HepG2 (cell line): ENCODE measurements around the gene DCHS2. TPM values are rescaled to one million over a fixed set of nuclear protein-coding genes. Genes with fewer than 3 reads are reported as not detected.
A peak's percentile ranks its signal among the peaks of the same experiment; 100 is the strongest.

ENCODE experiments used
- ATAC-seq: fragments of 200-7000 bp; cut with Tn5 transposase; 3 replicates; pipeline ENCODE4 v1.9.1; 2020; ENCODE audit warnings: mild to moderate bottlenecking, moderate library complexity
- BruUV-seq: library from RNA; stranded (reverse); fragments of 400-500 nt; replicated peaks from 2 replicates; lab custom pipeline; 2021; lab: Mats Ljungman, UMichigan
- CTCF ChIA-PET: fragments of 300-600 bp; formaldehyde crosslinking; extraction: SDS; loops from one replicate; lab custom pipeline; 2021; ENCODE audit warnings: low total read pairs, inconsistent platforms, low intra/inter-chr PET ratio; lab: Yijun Ruan, JAX
- POLR2A ChIA-PET: fragments of 350-600 bp; sonication (Branson Sonifier 250); formaldehyde crosslinking; loops from one replicate; lab custom pipeline; 2020; ENCODE audit warnings: antibody characterized with exemption, inconsistent platforms; lab: Yijun Ruan, JAX
- DNase-seq: peaks from one replicate; pipeline ENCODE4 v3.0.0-alpha.2; 2015; ENCODE audit warnings: low spot score
- FAIRE-seq: peaks from 3 replicates; lab custom pipeline; 2011; peaks lifted over from hg19 to GRCh38; lab: Jason Lieb, UNC
- H2AFZ ChIP-seq: one replicate; pipeline ENCODE4 v1.6.1; 2011; ENCODE audit warnings: low read length, inconsistent platforms
- H3K27ac ChIP-seq: fragments of 300-600 bp; 3 replicates; pipeline ENCODE4 v1.8.0; 2011; ENCODE audit warnings: mixed run types, mild to moderate bottlenecking, mixed read lengths, low read length, inconsistent platforms; ENCODE audit not compliant: insufficient read depth; ENCODE audit errors: extremely low read length
- H3K27me3 ChIP-seq, 2 experiments: fragments of 200-600 bp in 1 of 2; 2 replicates in 1 of 2; 3 replicates in 1 of 2; pipeline versions ENCODE4 v1.6.0 to v1.8.0; 2011; ENCODE audit warnings: low read length in 2 of 2, mild to moderate bottlenecking in 2 of 2, moderate library complexity in 2 of 2, inconsistent platforms in 1 of 2; ENCODE audit not compliant: insufficient read depth in 2 of 2, control insufficient read depth in 1 of 2
- H3K36me3 ChIP-seq, 2 experiments: fragments of 200-600 bp in 1 of 2; replicated peaks in 1 of 2; 2 replicates in 1 of 2; 3 replicates in 1 of 2; pipeline versions ENCODE4 v1.5.1 to v1.8.0; 2011; ENCODE audit warnings: low read length in 2 of 2, inconsistent platforms in 1 of 2; ENCODE audit not compliant: insufficient read depth in 2 of 2, control insufficient read depth in 1 of 2
- H3K4me1 ChIP-seq: 2 replicates; pipeline ENCODE4 v1.5.1; 2012; ENCODE audit warnings: low read length, inconsistent platforms; ENCODE audit not compliant: insufficient read depth
- H3K4me2 ChIP-seq: 2 replicates; pipeline ENCODE4 v1.6.0; 2011; ENCODE audit warnings: low read depth, low read length, inconsistent platforms
- H3K4me3 ChIP-seq, 3 experiments: fragments of 200-600 bp in 1 of 3; sonication (generic), shearing (Covaris generic) in 1 of 3; replicated peaks in 1 of 3; 2 replicates each; pipeline ENCODE4 v1.5.1; 2011 to 2016; ENCODE audit warnings: low read length in 3 of 3, inconsistent platforms in 2 of 3, low read depth in 2 of 3, mild to moderate bottlenecking in 2 of 3, control low read depth in 1 of 3, mixed read lengths in 1 of 3; ENCODE audit not compliant: insufficient read depth in 1 of 3
- H3K79me2 ChIP-seq: one replicate; pipeline ENCODE4 v1.6.1; 2011; ENCODE audit warnings: low read length, inconsistent platforms; ENCODE audit not compliant: insufficient read depth
- H3K9ac ChIP-seq: 2 replicates; pipeline ENCODE4 v1.6.0; 2011; ENCODE audit warnings: mild to moderate bottlenecking, low read depth, low read length, inconsistent platforms; ENCODE audit not compliant: insufficient read depth
- H3K9me3 ChIP-seq: 2 replicates; pipeline ENCODE4 v1.5.1; 2012; ENCODE audit warnings: mild to moderate bottlenecking, low read length
- H4K20me1 ChIP-seq: 2 replicates; pipeline ENCODE4 v1.6.0; 2011; ENCODE audit warnings: inconsistent platforms, mild to moderate bottlenecking, low read length, moderate library complexity; ENCODE audit not compliant: insufficient read depth
- ELF1 ChIP-seq: sonication (generic); formaldehyde crosslinking; IDR thresholded peaks from 2 replicates; pipeline ENCODE4 v1.4.0; 2020; ENCODE audit warnings: missing genetic modification reagents
- FOXO1 ChIP-seq: sonication (generic); formaldehyde crosslinking; IDR thresholded peaks from 2 replicates; pipeline ENCODE4 v1.4.0; 2020; ENCODE audit warnings: missing genetic modification reagents
- MAFK ChIP-seq, 2 experiments: IDR thresholded peaks in 1 of 2; conservative IDR thresholded peaks in 1 of 2; 2 replicates each; pipeline ENCODE4 v1.6.1; 2011; ENCODE audit warnings: improper control_type of control experiment in 2 of 2, low read length in 2 of 2
- MZF1 ChIP-seq: sonication (generic); formaldehyde crosslinking; IDR thresholded peaks from 2 replicates; pipeline ENCODE4 v1.8.1; 2023; ENCODE audit warnings: mild to moderate bottlenecking, missing genetic modification reagents, borderline replicate concordance
- RFX5 ChIP-seq: IDR thresholded peaks from 2 replicates; pipeline ENCODE4 v1.6.1; 2011; ENCODE audit warnings: low read depth, low read length, improper control_type of control experiment
- SUZ12 ChIP-seq: fragments of 150-350 bp; IDR thresholded peaks from 2 replicates; pipeline ENCODE4 v1.6.1; 2014; ENCODE audit warnings: low read depth, low read length
- ZBTB8A ChIP-seq: sonication (generic); formaldehyde crosslinking; IDR thresholded peaks from 2 replicates; pipeline ENCODE4 v1.4.0; 2020; ENCODE audit warnings: mild to moderate bottlenecking, low read depth, missing genetic modification reagents, borderline replicate concordance
- WGBS: methylation state at CpG from one replicate; pipeline ENCODE4 v1.1.6; 2017; ENCODE audit warnings: low lambda C conversion rate; 5-methylcytosine and 5-hydroxymethylcytosine counted together
- in situ Hi-C: cut with HindIII; loops from 2 replicates; pipeline ENCODE4 v1.10.0; 2017; ENCODE audit warnings: low pct_unique_long_range_greater_than_20kb; ENCODE audit not compliant: extremely low pct_ligation_motif_present
- intact Hi-C: fragments of 100-400 bp; cut with micrococcal nuclease; formaldehyde crosslinking; loops from one replicate; pipeline ENCODE4 v1.10.0; 2022; ENCODE audit not compliant: unreplicated experiment
- polyA plus RNA-seq, 8 experiments: library from polyadenylated mRNA; depleted of rRNA in 3 of 8; stranded (reverse) in 7 of 8; unstranded in 1 of 8; fragments of >200 nt; fragmentation: Illumina TruSeq in 4 of 8; extraction: Trizol in 4 of 8; gene quantifications; 2 replicates each; pipeline versions ENCODE4 v1.2.1 to v1.2.3, GENCODE V29; 2011 to 2016; ENCODE audit warnings: low read depth in 4 of 8, missing spikeins in 1 of 8, mixed read lengths in 1 of 8; ENCODE audit not compliant: insufficient read depth in 1 of 8
- total RNA-seq, 5 experiments: library from RNA; depleted of rRNA; stranded (reverse); fragments of >200 nt; fragmentation: Illumina TruSeq; extraction: Trizol; gene quantifications; 2 replicates each; pipeline ENCODE4 v1.2.3, GENCODE V29; 2016; ENCODE audit warnings: low read depth in 1 of 5
- TF ChIP-seq, protein P1 (sequence below): sonication (generic); formaldehyde crosslinking; IDR thresholded peaks from 2 replicates; pipeline ENCODE4 v1.5.0; 2020; ENCODE audit warnings: mild to moderate bottlenecking, missing genetic modification reagents, moderate library complexity
- TF ChIP-seq, protein P2 (sequence below): IDR thresholded peaks from 2 replicates; pipeline ENCODE4 v1.6.1; 2012; ENCODE audit warnings: low read length, improper control_type of control experiment
- TF ChIP-seq, protein P3 (sequence below): sonication (generic); formaldehyde crosslinking; conservative IDR thresholded peaks from 2 replicates; pipeline ENCODE4 v1.8.0; 2022; ENCODE audit warnings: missing genetic modification reagents

Gene DCHS2
- total and polyA plus RNA-seq, 2 of the 13 experiments (the other 11 are each of a cell fraction or from before 2014, with no cell fraction given) = 0.03 TPM; not detected in 1

DNA sequence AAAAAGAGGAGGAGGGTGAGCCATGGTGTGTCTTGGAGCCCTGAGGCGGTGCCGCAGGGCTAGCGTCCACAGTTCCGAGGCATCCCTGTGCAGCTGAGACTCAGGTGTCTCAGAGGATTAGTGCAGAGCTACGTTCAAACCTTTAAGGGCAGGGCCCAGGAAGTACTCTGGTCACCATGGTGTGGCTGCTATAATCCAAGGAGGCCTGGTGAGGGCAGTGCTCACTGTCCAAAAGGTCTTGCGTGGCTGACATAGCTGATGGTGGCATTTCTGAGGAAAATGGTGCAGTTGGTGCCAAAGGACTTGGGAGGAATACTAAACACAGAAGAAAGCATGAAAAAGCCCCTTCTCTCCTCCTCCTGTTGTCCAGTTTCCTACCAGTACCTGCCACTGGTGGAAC lies 146.9 kb downstream of the DCHS2 start:
- no peak overlapping the region for H3K4me3 ChIP-seq
- BruUV-seq = no TSS peak
- H3K4me2 ChIP-seq = no peak overlapping the region
- WGBS = 60% methylated on average over 4 of the region's 6 CpGs
- FAIRE-seq (no peak), DNase-seq (peak; percentile 1), ATAC-seq (peak; percentile 80)
- no peaks in the 10 kb centered on the region for H3K4me1 ChIP-seq
- no peak overlapping the region for H2AFZ ChIP-seq
- TF ChIP-seq, protein P1, sequence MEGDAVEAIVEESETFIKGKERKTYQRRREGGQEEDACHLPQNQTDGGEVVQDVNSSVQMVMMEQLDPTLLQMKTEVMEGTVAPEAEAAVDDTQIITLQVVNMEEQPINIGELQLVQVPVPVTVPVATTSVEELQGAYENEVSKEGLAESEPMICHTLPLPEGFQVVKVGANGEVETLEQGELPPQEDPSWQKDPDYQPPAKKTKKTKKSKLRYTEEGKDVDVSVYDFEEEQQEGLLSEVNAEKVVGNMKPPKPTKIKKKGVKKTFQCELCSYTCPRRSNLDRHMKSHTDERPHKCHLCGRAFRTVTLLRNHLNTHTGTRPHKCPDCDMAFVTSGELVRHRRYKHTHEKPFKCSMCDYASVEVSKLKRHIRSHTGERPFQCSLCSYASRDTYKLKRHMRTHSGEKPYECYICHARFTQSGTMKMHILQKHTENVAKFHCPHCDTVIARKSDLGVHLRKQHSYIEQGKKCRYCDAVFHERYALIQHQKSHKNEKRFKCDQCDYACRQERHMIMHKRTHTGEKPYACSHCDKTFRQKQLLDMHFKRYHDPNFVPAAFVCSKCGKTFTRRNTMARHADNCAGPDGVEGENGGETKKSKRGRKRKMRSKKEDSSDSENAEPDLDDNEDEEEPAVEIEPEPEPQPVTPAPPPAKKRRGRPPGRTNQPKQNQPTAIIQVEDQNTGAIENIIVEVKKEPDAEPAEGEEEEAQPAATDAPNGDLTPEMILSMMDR (CRISPR knock-in tag) = peak; percentile 34; the same call in 1 of the 2 replicates
- no peak for TF ChIP-seq FOXO1 (CRISPR knock-in tag)
- no peaks in the 10 kb centered on the region for H3K36me3 ChIP-seq
- POLR2A ChIA-PET = no interaction called here
- H3K9me3 ChIP-seq = no peaks in the 10 kb centered on the region
- in situ Hi-C loops (no loop called here), intact Hi-C loops (no loop called here)
- CTCF ChIA-PET = no interaction called here
- H4K20me1 ChIP-seq = no peaks in the 10 kb centered on the region
- no peak overlapping the region for H3K9ac ChIP-seq
- H3K79me2 ChIP-seq = no peaks in the 10 kb centered on the region
- no peak overlapping the region for H3K27ac ChIP-seq
- no peaks in the 10 kb centered on the region for H3K27me3 ChIP-seq

DNA sequence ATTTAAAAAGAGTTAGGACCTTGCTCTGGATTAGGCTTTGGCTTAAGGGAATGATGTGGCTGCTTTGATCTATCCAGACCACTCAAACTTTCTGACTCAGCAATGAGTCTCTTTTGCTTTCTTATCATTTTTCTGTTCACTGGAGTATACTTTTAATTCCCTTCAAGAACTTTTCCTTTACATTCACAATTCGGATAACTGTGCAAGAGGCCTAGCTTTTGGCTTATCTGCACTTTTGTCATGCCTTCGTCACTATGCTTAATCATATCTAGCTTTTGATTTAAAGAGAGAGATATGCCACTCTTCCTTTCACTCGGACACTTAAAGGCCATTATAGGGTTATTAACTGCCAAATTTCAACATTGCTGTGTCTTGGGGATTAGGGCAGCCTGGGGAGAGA lies 147.9 kb downstream of the DCHS2 start:
- ATAC-seq = no peak
- BruUV-seq = no TSS peak
- in situ Hi-C loops = no loop called here
- no peaks in the 10 kb centered on the region for H3K79me2 ChIP-seq
- H3K9ac ChIP-seq = no peak overlapping the region
- 7% methylated on average over 3 of the region's 3 CpGs for WGBS
- ChIA-PET CTCF (no interaction called here), POLR2A (no interaction called here)
- no peaks in the 10 kb centered on the region for H3K27me3 ChIP-seq
- no peak overlapping the region for H3K27ac ChIP-seq
- no peak for DNase-seq
- no peak overlapping the region for H2AFZ ChIP-seq
- no peak for FAIRE-seq
- no peaks in the 10 kb centered on the region for H4K20me1 ChIP-seq
- no peaks in the 10 kb centered on the region for H3K4me1 ChIP-seq
- no peak overlapping the region for H3K4me3 ChIP-seq
- H3K9me3 ChIP-seq = no peaks in the 10 kb centered on the region
- no peaks in the 10 kb centered on the region for H3K36me3 ChIP-seq
- intact Hi-C loops = no loop called here
- H3K4me2 ChIP-seq = no peak overlapping the region
- TF ChIP-seq MZF1 = no peak
- TF ChIP-seq, protein P2, sequence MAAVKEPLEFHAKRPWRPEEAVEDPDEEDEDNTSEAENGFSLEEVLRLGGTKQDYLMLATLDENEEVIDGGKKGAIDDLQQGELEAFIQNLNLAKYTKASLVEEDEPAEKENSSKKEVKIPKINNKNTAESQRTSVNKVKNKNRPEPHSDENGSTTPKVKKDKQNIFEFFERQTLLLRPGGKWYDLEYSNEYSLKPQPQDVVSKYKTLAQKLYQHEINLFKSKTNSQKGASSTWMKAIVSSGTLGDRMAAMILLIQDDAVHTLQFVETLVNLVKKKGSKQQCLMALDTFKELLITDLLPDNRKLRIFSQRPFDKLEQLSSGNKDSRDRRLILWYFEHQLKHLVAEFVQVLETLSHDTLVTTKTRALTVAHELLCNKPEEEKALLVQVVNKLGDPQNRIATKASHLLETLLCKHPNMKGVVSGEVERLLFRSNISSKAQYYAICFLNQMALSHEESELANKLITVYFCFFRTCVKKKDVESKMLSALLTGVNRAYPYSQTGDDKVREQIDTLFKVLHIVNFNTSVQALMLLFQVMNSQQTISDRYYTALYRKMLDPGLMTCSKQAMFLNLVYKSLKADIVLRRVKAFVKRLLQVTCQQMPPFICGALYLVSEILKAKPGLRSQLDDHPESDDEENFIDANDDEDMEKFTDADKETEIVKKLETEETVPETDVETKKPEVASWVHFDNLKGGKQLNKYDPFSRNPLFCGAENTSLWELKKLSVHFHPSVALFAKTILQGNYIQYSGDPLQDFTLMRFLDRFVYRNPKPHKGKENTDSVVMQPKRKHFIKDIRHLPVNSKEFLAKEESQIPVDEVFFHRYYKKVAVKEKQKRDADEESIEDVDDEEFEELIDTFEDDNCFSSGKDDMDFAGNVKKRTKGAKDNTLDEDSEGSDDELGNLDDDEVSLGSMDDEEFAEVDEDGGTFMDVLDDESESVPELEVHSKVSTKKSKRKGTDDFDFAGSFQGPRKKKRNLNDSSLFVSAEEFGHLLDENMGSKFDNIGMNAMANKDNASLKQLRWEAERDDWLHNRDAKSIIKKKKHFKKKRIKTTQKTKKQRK = no peak
- TF ChIP-seq, protein P3, sequence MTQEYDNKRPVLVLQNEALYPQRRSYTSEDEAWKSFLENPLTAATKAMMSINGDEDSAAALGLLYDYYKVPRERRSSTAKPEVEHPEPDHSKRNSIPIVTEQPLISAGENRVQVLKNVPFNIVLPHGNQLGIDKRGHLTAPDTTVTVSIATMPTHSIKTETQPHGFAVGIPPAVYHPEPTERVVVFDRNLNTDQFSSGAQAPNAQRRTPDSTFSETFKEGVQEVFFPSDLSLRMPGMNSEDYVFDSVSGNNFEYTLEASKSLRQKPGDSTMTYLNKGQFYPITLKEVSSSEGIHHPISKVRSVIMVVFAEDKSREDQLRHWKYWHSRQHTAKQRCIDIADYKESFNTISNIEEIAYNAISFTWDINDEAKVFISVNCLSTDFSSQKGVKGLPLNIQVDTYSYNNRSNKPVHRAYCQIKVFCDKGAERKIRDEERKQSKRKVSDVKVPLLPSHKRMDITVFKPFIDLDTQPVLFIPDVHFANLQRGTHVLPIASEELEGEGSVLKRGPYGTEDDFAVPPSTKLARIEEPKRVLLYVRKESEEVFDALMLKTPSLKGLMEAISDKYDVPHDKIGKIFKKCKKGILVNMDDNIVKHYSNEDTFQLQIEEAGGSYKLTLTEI (CRISPR knock-in tag) = no peak
- TF ChIP-seq RFX5 = no peak
- no peak for TF ChIP-seq ZBTB8A (CRISPR knock-in tag)
- no peak for TF ChIP-seq ELF1 (CRISPR knock-in tag)
- no peak for TF ChIP-seq MAFK (conservative IDR thresholded peaks at IDR 0.05 in 1 of 2, IDR thresholded peaks at IDR 0.05 in 1 of 2; ENCODE audit: low read length in 2 of 2)
- TF ChIP-seq SUZ12 = no peak
